Adrenal gland (tissue), 5 donors: ENCODE measurements around the gene NXN.

Experiments used
- CTCF ChIP-seq, 6 experiments: fragments of 450-650 bp in 4 of 6; fragments of 200-600 bp in 2 of 6; sonication (generic) in 1 of 6; IDR thresholded peaks; 1 replicate in 5 of 6; 2 replicates in 1 of 6; pipeline versions ENCODE4 v1.5.1 to v1.8.0; 2016 to 2021; ENCODE audit warnings: antibody characterized with exemption in 6 of 6, mild to moderate bottlenecking in 2 of 6, moderate library complexity in 1 of 6
- POLR2A ChIP-seq, 2 donors: fragments of 450-650 bp; IDR thresholded peaks; one replicate each; pipeline ENCODE4 v1.6.1; 2017; ENCODE audit warnings: antibody characterized with exemption in 2 of 2, mild to moderate bottlenecking in 2 of 2, moderate library complexity in 1 of 2
- donor health status: DM: no; HTN: no; CAD: no.

GRCh38 chr17:830950-831349 lies 148.6 kb downstream of the NXN start:
- TF ChIP-seq CTCF (IDR thresholded peaks at IDR 0.05) = no peak
- TF ChIP-seq POLR2A (IDR thresholded peaks at IDR 0.05) = no peak
